Femur (tissue), 1 donor: ENCODE data around the gene HS6ST2.
"Not testable (repeated sequence)": the region's sequence is repeated elsewhere in the genome, so short reads cannot be mapped to it uniquely, and the experiment has no call there.

Experiments used
- DNase-seq: peaks from one replicate; pipeline ENCODE4 v3.0.0-alpha.2; 2017

Gene HS6ST2

DNA sequence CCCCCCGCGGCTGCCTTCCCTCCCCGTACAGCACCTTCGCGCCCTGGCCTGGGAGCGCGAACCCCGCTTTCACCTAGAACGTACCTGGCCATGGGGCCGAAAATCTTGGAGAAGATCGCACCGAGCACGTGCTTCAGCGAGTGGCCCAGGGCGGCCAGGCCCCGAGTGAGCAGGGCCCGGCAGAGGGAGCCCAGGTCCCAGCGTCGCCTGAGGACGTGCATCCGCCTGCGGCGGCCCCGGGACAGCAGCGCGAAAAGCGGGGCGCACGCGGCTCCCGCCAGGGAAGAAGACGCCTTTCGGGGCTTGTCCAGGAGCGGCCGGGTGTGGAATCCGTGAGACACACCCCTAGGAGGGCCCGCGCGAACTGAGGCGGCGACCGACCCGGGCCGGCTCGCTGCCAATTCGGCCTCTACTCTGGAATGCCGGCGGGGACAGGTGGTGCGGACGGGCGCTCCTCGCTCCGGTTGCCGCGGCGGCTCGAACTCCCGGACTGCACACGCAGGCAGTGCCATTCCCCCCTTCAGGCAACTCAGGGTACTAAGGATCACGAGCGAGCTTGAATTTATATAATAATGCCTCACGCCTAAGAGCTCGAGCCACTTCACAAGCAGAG is at the start of gene HS6ST2:
Gene HS6ST2, minus strand, starts transcription at position 539 of the 613 bp plus-strand sequence.
- peak; percentile 47 for DNase-seq

DNA sequence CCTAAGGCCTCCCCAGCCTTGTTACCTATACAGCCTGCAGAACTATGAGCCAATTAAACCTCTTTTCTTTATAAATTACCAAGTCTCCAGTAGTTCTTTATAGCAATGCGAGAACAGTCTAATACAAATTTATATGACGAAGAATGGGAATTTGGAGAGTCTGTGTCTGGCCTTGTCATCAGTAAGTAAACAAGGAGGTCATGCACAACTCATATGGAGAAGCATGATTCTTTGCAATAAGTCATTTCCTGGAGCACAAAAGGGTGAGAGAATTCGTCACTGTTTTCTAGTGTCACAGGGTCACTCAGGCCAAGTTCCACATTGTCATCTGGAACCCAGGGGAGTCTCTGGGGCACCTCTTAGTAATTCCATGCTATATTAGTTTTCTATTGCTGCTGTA is 49.0 kb upstream of the HS6ST2 start:
- DNase-seq, result no peak

GRCh38 chrX:133005616-133006015 is 47.2 kb upstream of the HS6ST2 start:
- no peak for DNase-seq

DNA sequence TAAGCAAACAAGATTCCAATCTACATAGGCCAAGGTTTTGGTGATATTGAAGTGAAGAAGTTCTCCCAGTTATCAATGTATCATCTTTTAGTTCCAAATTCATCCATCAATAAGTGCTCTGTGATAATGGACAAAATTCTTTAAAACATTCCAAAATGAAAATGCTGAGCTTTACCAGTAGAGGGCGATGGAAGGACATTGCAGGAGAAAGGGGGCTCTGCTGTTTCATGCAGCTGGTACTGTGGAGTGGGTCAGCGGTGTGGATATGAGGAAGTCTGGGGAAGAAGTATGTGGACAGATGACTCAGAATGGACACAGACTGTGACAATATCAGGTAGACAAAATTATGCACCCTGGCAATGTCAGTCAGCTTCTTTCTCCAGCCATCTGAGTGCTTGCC is 46.6 kb upstream of the HS6ST2 start:
- DNase-seq, result no peak

- no peak for DNase-seq
Observed at GRCh38 chrX:132999209-132999608, 40.8 kb upstream of the HS6ST2 start.

GRCh38 chrX:132990835-132991234 is 32.4 kb upstream of the HS6ST2 start:
- no peak for DNase-seq

DNA sequence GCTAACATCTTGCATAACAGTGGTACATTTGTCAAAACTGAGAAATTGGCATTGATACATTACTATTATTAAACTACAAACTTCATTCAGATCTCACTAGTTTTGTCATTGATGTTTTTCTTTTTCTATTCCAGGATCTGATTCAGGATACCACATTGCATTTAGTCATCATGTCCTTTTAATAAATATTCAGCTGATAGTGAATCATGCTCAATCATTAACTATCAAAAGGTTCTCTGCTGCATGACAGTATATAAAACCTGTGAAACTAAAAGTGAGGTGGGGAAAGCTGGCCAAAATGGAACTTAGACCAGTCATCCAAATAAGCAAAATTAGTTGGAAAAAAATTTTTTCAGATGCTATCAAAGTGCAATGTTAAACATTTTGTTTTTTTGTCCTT is 28.1 kb upstream of the HS6ST2 start:
- no peak for DNase-seq

- DNase-seq, result no peak
Observed at GRCh38 chrX:132984058-132984650, 25.7 kb upstream of the HS6ST2 start.

DNA sequence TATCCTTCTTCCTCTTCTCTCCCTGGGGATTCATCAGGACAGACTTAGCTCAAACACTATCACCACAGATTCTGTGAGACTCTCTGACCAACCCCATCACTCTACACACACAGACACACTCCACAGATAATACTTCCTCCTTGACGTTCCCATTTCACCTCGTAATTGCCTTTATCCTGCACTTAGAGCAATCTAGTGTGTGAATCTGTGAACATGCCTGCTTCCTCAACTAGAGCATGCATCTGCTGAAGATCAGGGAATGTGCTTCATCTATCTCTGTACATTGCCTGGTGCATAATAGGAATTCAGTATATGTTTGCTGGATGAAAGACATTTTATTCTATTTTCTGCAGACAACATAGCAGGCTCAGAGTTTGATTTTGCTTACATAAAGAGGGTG is 25.1 kb upstream of the HS6ST2 start:
- no peak for DNase-seq

DNA sequence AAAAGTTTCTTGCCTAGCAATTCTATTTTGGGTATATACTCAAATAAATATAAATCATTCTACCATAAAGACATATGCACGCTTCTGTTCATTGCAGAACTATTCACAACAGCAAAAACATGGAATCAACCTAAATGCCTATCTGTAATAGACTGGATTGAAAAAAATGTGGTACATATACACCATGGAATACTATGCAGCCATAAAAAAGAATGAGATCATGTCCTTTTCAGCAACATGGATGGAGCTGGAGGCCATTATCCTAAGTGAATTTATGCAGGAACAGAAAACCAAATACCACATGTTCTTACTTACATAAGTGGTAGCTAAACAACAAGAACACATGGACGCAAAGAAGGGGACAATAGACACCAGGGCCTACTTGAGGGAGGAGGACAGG is 21.6 kb upstream of the HS6ST2 start:
- not testable (repeated sequence) for DNase-seq

- DNase-seq, result no peak
Observed at GRCh38 chrX:132968296-132968949, 10.0 kb upstream of the HS6ST2 start.

DNA sequence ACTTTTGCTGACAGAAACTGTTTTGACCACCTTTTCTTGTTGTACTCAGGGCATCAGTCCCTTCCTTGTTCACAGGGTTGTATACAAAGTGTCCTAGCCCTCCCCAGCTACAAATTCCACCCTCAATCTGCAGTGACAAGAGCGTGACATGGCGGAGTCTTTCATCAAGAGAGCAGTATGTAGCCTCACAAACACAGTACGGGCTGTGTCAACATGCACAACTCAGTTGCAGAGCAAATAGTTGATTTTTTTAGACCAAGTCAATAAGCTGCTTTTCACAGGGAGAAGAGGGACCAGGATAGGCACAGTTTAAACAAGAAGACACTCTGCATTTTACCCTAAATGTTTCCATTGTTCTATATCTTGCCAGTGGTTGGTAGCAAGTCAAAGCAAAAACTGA is 8.6 kb upstream of the HS6ST2 start:
- no peak for DNase-seq

DNA sequence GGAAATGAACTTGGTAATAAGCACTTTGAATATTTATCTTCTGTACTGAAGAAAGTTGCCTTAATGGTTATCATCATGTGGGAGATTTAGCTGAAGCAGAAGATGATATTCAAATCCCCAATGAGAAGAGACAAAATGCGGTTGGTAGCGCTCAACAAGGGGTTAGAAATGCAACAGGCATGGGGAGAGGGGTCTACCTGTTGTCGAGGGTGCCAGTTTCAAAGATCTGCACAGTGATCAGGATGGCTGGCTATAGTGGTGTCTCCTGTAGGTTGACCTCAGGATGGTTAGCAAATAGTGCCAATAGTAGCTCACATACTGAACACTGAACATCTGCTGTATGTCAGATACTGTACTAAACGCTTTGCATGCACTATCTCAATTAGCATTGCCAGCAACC is 7.0 kb upstream of the HS6ST2 start:
- DNase-seq, result no peak

DNA sequence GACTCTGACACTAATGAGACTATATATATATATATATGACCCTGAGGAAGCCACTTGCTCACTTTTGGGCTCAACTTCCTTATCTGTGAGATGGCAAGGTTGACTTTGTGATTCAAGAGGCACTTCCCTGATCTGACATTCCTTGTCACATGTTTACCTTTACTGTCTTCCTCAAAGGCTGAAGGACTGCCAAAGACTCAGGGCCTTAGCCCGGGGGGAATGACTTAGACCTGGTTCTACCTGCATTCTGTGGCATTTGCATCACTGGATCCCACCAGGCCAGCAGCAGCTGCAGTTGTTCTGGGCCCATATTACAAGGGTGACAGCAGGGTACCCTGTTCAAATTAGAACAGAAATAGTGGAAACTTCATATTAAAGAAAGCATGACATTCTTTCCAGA is 3.1 kb upstream of the HS6ST2 start:
- no peak for DNase-seq

DNA sequence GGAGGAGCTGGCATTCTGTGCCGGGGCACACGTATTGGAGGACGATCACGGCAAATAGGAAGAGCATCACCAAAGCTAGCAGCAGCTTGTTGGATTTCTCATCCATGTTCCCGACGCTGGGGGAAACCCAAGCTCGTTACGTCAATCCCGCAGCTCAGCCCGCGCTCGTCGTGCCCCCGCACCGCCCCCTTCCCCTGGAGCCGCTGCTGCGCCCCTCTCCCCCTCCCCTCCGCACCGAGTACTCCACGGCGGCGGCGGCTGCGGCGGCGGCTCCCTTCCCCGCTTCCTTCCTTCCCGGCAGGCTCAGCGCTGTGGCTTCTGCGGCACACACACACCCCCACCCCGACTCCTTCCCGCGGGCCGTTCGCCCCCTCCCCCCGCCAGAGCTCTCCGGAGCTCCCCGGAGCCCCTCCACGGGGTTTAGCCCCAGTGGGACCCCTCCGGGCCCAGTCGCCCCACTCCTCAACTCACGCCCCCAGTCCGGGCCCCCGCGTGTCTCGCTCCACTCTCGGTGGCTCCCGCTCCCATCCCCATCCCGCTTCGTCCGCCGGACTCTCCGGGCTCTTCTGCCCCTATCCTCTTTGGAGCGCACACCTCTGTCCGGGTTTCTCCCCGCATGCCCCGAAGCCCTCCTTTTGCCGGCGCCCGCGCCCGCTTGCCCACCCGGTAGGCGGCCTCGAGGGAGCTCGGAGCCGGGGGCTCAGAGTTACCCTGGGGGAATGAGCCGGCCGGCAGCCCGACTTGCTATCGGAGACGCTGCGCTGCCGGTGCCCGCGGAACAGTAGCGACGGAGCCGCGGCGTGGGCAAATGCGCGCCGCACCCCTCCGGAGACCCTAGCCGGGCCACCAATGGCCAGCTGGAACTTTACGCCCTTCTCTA is 978 bp downstream of the HS6ST2 start:
- DNase-seq, result peak; percentile 55

- peak; percentile 30 for DNase-seq
Observed at GRCh38 chrX:132956421-132957210, 1.8 kb downstream of the HS6ST2 start.

DNA sequence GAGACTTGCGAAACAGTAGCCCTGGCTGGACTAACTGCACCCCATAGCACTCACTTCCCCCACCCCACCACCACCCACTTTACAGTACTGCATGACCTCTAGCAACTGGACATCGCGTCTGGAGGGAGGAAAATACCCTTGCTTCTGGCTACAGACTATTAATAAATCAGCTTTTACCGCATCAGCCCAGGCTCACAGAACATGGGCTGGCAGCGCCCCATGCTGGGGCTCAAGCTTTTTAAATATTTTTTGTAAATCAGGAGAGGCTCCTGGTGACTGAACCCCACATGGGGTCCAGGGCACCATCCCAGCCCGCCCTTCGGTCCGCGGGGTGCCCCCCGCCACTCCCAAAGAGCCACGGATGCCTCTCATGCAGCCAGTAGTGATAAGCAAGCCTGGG is 2.7 kb downstream of the HS6ST2 start:
- DNase-seq, result peak; percentile 34

- DNase-seq, result no peak
Observed at GRCh38 chrX:132954323-132954722, 4.1 kb downstream of the HS6ST2 start.

DNA sequence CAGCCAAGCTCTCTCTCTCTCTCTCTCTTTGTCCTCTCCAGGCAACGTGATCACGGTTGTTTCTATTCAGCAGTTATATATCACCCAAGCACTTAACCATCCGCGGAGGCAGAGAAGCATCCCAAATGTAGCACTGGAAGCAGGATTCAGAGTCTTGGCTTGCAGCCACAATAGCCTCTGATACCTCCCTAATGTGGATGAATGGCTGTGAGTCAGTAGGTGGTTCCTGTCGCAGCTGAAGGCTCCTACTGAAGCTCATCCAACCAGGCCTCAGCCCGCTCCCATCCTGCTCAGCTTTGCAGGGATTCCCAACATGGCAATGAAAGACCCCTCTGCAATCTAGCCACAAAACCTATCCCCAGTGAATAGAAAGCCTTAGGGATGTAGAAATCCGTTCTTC is 5.1 kb downstream of the HS6ST2 start:
- no peak for DNase-seq

DNA sequence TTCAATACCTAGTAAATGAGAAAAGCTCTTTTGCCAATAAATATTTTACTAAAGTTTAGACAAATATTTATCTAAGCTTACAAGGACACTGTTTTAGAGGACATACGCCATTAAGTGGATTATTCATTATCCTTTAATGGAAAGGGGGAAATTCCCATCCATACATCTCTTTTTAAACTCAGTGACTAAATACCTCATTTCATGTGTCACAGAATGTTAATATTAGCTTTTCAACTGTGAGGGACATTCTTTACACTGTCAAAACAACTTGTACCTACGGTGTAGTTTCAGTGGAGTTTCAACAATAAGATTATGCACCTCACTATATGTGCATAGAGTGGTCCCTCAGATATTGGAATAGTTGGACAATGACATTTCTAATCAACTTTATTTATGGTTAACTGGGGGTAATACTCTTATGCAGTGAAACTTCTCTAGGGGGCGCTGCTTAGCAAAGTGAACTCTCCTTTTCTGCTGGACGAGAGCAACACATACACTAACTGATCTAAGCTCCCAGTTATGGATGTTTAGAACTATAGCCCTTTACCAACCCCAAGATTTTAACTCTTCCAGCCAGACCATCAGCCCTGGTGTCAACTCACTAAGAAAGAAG is 9.7 kb downstream of the HS6ST2 start:
- DNase-seq, result no peak

- not testable (repeated sequence) for DNase-seq
Observed at GRCh38 chrX:132945055-132945599, 13.3 kb downstream of the HS6ST2 start.
